Kidney (tissue), 14 donors: ENCODE data around the gene KREMEN1. TPM values are rescaled to one million over a fixed set of nuclear protein-coding genes. Genes with fewer than 3 reads are reported as not detected.

Experiments used
- DNase-seq, 5 donors: peaks; one replicate each; pipeline ENCODE4 v3.0.0-alpha.2; 2013 to 2020
- FAIRE-seq: peaks from 2 replicates; lab custom pipeline; 2012; peaks lifted over from hg19 to GRCh38; lab: Jason Lieb, UNC
- H3K27ac ChIP-seq, 2 donors: one replicate each; pipeline ENCODE4 v1.7.0; 2013; ENCODE audit warnings: low read depth in 2 of 2, low read length in 2 of 2, inconsistent platforms in 1 of 2
- H3K27me3 ChIP-seq: one replicate; pipeline ENCODE4 v1.7.1; 2013; ENCODE audit warnings: low read length, inconsistent platforms; ENCODE audit not compliant: control insufficient read depth, insufficient read depth
- H3K36me3 ChIP-seq, 3 donors: one replicate each; pipeline versions ENCODE4 v1.7.0 to v1.7.1; 2013; ENCODE audit warnings: low read length in 3 of 3, control low read depth in 1 of 3, inconsistent platforms in 1 of 3; ENCODE audit not compliant: insufficient read depth in 3 of 3, control insufficient read depth in 2 of 3
- H3K4me1 ChIP-seq, 3 donors: one replicate each; pipeline versions ENCODE4 v1.7.0 to v1.7.1; 2013; ENCODE audit warnings: low read length in 3 of 3, inconsistent platforms in 1 of 3, low read depth in 1 of 3; ENCODE audit not compliant: control insufficient read depth in 2 of 3, insufficient read depth in 2 of 3
- H3K4me3 ChIP-seq, 3 donors: one replicate each; pipeline versions ENCODE4 v1.7.0 to v1.8.1; 2013; ENCODE audit warnings: low read length in 3 of 3, control low read depth in 1 of 3, inconsistent platforms in 1 of 3
- H3K9ac ChIP-seq, 3 donors: one replicate each; pipeline versions ENCODE4 v1.7.0 to v1.7.1; 2013; ENCODE audit warnings: low read length in 3 of 3, control low read depth in 1 of 3, inconsistent platforms in 1 of 3
- H3K9me3 ChIP-seq, 3 donors: one replicate each; pipeline versions ENCODE4 v1.7.0 to v1.7.1; 2013; ENCODE audit warnings: low read length in 3 of 3, control low read depth in 1 of 3, inconsistent platforms in 1 of 3; ENCODE audit not compliant: control insufficient read depth in 2 of 3, insufficient read depth in 1 of 3
- intact Hi-C: fragments of 100-400 bp; cut with DNase I; formaldehyde crosslinking; loops from one replicate; pipeline ENCODE4 v1.11.1; 2022
- polyA plus RNA-seq: library from polyadenylated mRNA; stranded (reverse); fragments of 350-450 nt; fragmentation: Illumina TruSeq; extraction: RNeasy Lipid Tissue Mini Kit (QIAGEN cat#74804); gene quantifications from one replicate; pipeline ENCODE4 v1.2.3, GENCODE V29; 2014; ENCODE audit warnings: low read depth, low replicate concordance; ENCODE audit not compliant: insufficient read depth
- total RNA-seq: library from RNA; stranded (reverse); fragmentation: NEBNext Ultra II Directional; extraction: Animal tissue kit (Norgen Biotek cat#: 25700); gene quantifications from one replicate; pipeline ENCODE4 v1.2.1, GENCODE V29; 2021
- TF ChIP-seq, protein P1 (sequence below): IDR thresholded peaks from 3 replicates; pipeline ENCODE4 v1.5.1; 2012; ENCODE audit warnings: mild to moderate bottlenecking, moderate library complexity, borderline replicate concordance; ENCODE audit not compliant: insufficient read depth; ENCODE audit errors: extremely low read depth
- donor health status: control.
- donor health status: control.
- donor health status: control.
- donor health status: control.
- donor health status: control.
- donor health status: DM: yes; HTN: yes; CAD: no.
- donor health status: Normal renal cell carcinoma (clear cell type).

Gene KREMEN1
- total and polyA plus RNA-seq, 2 donors from 2014 or later = 9.3 to 16.2 TPM

DNA sequence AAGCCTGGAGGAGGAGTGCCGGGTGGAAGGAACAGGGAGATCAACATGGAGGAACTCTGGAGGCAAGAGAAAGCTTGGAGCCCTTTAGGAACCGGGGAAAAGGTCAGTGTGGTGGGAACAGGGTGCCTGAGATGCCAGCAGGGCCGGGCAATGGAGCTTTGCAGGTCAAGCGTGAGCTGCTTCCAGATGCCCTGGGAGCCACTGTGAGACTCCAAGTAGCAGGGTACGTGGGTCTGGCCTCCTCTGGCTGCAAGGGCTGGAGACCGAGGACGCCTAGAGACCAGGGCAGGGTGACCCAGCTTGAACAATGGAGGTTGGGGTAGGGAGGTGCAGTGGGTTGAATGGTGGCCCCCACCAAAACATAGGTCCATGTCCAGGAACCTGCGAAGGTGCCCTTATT lies 117.2 kb downstream of the KREMEN1 start:
- FAIRE-seq = no peak

DNA sequence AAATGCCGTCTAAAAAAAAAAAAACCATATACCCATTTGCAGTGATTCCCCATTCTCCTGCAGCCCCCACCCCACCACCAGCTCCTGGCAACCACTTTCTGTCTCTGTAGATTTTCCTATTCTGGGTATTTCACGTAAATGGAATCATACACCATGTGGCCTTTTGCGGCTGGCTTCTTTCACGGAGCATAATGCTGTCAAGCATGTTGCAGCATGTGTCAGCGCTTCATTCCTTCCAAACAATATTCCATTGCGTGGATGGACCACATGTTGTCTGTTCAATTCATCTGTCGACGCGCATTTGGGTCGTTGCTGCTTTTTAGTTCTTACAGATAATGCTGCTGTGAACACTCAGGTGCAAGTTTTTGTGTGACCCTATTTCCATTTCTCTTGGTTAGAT lies 118.1 kb downstream of the KREMEN1 start:
- FAIRE-seq = no peak
- Histone ChIP-seq H3K27me3 (no peaks in the 10 kb centered on the region), H3K36me3 (no peaks in the 10 kb centered on the region), H3K9me3 (no peaks in the 10 kb centered on the region), H3K27ac (no peak overlapping the region), H3K9ac (no peak overlapping the region), H3K4me1 (peaks cover 0 to 3% (median 0%) of the 10 kb centered on the region in 3 donors), H3K4me3 (no peak overlapping the region)
- intact Hi-C loops = no loop called here
- TF ChIP-seq, protein P1, sequence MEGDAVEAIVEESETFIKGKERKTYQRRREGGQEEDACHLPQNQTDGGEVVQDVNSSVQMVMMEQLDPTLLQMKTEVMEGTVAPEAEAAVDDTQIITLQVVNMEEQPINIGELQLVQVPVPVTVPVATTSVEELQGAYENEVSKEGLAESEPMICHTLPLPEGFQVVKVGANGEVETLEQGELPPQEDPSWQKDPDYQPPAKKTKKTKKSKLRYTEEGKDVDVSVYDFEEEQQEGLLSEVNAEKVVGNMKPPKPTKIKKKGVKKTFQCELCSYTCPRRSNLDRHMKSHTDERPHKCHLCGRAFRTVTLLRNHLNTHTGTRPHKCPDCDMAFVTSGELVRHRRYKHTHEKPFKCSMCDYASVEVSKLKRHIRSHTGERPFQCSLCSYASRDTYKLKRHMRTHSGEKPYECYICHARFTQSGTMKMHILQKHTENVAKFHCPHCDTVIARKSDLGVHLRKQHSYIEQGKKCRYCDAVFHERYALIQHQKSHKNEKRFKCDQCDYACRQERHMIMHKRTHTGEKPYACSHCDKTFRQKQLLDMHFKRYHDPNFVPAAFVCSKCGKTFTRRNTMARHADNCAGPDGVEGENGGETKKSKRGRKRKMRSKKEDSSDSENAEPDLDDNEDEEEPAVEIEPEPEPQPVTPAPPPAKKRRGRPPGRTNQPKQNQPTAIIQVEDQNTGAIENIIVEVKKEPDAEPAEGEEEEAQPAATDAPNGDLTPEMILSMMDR = no peak
- DNase-seq = peak in 2 of 5 donors; percentile 5 to 10

More for the DNA sequence above, 117.2 kb downstream of the KREMEN1 start:
- Histone ChIP-seq H3K27me3 (no peaks in the 10 kb centered on the region), H3K4me3 (no peak overlapping the region), H3K27ac (no peak overlapping the region), H3K9me3 (no peaks in the 10 kb centered on the region), H3K9ac (no peak overlapping the region), H3K36me3 (no peaks in the 10 kb centered on the region), H3K4me1 (peaks cover 0 to 2% (median 0%) of the 10 kb centered on the region in 3 donors)
- peak in 3 of 5 donors; percentile 3 to 58 (median 11) for DNase-seq
- intact Hi-C loops = no loop called here
- TF ChIP-seq, protein P1 = no peak

DNA sequence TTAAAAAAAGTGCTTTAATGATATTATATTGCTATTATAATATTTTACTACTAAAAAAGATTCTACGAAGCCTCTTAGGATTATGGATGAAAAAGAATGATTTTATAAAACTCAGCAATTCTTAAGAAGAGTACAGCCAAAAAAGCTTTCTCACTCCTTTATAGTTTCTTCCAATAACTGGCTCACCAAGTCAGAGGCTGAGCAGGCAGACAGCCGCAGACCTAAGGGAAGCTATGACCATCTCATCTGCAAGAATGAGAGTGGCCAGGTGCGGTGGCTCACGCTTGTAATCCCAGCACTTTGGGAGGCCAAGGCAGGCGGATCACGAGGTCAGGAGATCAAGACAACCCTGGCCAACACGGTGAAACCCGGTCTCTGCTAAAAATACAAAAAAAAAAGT lies 120.2 kb downstream of the KREMEN1 start:
- DNase-seq = peak in 3 of 5 donors; percentile 2 to 35 (median 5)
- Histone ChIP-seq H3K9ac (no peak overlapping the region), H3K9me3 (no peaks in the 10 kb centered on the region), H3K4me1 (peaks cover 0 to 3% (median 0%) of the 10 kb centered on the region in 3 donors), H3K36me3 (no peaks in the 10 kb centered on the region), H3K4me3 (no peak overlapping the region), H3K27ac (no peak overlapping the region), H3K27me3 (no peaks in the 10 kb centered on the region)
- TF ChIP-seq, protein P1 = no peak
- intact Hi-C loops = no loop called here
- FAIRE-seq = no peak

DNA sequence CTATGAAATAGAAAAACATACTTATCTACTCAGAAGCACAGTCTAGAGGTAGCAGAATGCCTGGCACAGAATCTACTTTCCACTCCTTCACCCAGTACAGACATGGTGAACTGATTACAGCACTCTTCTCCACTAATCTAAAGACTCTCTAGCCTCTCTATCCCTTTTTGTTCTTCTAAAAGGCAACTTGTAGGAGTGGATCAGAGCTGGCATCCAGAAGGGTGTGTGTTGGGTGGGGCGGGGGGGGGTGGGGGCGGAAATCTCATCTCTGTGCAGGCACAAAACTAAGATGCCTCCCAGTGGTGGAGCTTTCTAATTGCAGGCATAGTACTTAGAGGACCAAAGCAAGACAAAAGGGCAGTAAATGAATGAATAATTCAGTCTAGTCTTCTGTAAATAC lies 121.3 kb downstream of the KREMEN1 start:
- DNase-seq (peak in 1 of 5 donors; percentile 9), FAIRE-seq (no peak)
- Histone ChIP-seq H3K36me3 (no peaks in the 10 kb centered on the region), H3K27me3 (no peaks in the 10 kb centered on the region), H3K27ac (no peak overlapping the region), H3K4me3 (no peak overlapping the region), H3K4me1 (peaks cover 0 to 3% (median 0%) of the 10 kb centered on the region in 3 donors), H3K9me3 (no peaks in the 10 kb centered on the region), H3K9ac (no peak overlapping the region)
- TF ChIP-seq, protein P1 = no peak
- intact Hi-C loops = no loop called here
